Lower lobe of right lung (tissue), 2 donors: ENCODE results near the gene RHBDD1. TPM values are rescaled to one million over a fixed set of nuclear protein-coding genes. Genes with fewer than 3 reads are reported as not detected.

ENCODE experiments used
- ATAC-seq, 2 donors: fragments of 200-7000 bp; cut with Tn5 transposase; one replicate each; pipeline ENCODE4 v1.9.1; 2020 to 2022; ENCODE audit warnings: mild to moderate bottlenecking in 2 of 2, moderate library complexity in 2 of 2
- DNase-seq: peaks from one replicate; pipeline ENCODE4 v3.0.0-alpha.2; 2020
- H3K27ac ChIP-seq: fragments of 200-600 bp; one replicate; pipeline ENCODE4 v1.8.0; 2022
- H3K27me3 ChIP-seq: fragments of 200-600 bp; one replicate; pipeline ENCODE4 v1.8.0; 2022; ENCODE audit warnings: low read depth
- H3K36me3 ChIP-seq: fragments of 200-600 bp; one replicate; pipeline ENCODE4 v1.8.0; 2022; ENCODE audit warnings: mild to moderate bottlenecking
- H3K4me1 ChIP-seq: fragments of 200-600 bp; one replicate; pipeline ENCODE4 v1.8.0; 2022
- H3K4me3 ChIP-seq: fragments of 200-600 bp; one replicate; pipeline ENCODE4 v1.8.0; 2022; ENCODE audit warnings: mild to moderate bottlenecking
- H3K9me3 ChIP-seq: fragments of 200-600 bp; one replicate; pipeline ENCODE4 v1.8.0; 2022
- intact Hi-C: fragments of 100-400 bp; cut with DNase I; formaldehyde crosslinking; loops from one replicate; pipeline ENCODE4 v1.11.0; 2022
- total RNA-seq: library from RNA; stranded (reverse); fragmentation: NEBNext Ultra II Directional; extraction: Animal tissue kit (Norgen Biotek cat#: 25700); gene quantifications from one replicate; pipeline ENCODE4 v1.2.1, GENCODE V29; 2021
- TF ChIP-seq, protein P1 (sequence below): fragments of 200-600 bp; IDR thresholded peaks from one replicate; pipeline ENCODE4 v1.8.0; 2022; ENCODE audit warnings: antibody characterized with exemption, mild to moderate bottlenecking
- donor health status: DM: no; HTN: yes; CAD: no; lungs with severe emphysema.

Gene RHBDD1
- total RNA-seq, 1 donor from 2014 or later, result 42.2 TPM

DNA sequence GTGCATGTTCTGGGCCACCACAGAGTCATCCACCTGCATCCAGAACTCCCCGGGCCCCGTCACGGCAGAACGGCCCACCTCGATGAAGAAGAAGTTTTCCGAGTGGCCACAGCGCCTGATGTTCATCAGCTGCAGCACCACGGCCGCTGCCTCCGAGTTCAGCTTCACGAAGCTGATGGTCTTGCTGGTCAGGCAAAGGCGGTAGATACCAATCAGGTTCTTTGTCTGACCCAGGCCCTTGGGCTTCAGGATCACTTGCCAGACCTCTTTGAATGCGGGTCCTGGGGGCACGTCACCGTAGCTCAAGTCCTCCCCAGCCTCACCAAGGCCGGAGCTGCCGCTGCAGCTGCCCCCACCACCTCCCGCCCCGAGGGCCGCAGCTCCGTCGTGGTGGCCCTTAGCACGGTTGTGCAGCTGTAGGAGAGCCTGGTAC, 37.8 kb upstream of the RHBDD1 start:
- Histone ChIP-seq H3K4me3 (peak overlapping the region; percentile 77), H3K36me3 (no peaks in the 10 kb centered on the region), H3K27me3 (peaks cover 10% of the 10 kb centered on the region), H3K27ac (peak overlapping the region; percentile 76), H3K9me3 (no peaks in the 10 kb centered on the region), H3K4me1 (peaks cover 66% of the 10 kb centered on the region)
- ATAC-seq (no peak), DNase-seq (peak; percentile 45)
- intact Hi-C loops, result no loop called here
- TF ChIP-seq, protein P1, sequence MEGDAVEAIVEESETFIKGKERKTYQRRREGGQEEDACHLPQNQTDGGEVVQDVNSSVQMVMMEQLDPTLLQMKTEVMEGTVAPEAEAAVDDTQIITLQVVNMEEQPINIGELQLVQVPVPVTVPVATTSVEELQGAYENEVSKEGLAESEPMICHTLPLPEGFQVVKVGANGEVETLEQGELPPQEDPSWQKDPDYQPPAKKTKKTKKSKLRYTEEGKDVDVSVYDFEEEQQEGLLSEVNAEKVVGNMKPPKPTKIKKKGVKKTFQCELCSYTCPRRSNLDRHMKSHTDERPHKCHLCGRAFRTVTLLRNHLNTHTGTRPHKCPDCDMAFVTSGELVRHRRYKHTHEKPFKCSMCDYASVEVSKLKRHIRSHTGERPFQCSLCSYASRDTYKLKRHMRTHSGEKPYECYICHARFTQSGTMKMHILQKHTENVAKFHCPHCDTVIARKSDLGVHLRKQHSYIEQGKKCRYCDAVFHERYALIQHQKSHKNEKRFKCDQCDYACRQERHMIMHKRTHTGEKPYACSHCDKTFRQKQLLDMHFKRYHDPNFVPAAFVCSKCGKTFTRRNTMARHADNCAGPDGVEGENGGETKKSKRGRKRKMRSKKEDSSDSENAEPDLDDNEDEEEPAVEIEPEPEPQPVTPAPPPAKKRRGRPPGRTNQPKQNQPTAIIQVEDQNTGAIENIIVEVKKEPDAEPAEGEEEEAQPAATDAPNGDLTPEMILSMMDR, result no peak

DNA sequence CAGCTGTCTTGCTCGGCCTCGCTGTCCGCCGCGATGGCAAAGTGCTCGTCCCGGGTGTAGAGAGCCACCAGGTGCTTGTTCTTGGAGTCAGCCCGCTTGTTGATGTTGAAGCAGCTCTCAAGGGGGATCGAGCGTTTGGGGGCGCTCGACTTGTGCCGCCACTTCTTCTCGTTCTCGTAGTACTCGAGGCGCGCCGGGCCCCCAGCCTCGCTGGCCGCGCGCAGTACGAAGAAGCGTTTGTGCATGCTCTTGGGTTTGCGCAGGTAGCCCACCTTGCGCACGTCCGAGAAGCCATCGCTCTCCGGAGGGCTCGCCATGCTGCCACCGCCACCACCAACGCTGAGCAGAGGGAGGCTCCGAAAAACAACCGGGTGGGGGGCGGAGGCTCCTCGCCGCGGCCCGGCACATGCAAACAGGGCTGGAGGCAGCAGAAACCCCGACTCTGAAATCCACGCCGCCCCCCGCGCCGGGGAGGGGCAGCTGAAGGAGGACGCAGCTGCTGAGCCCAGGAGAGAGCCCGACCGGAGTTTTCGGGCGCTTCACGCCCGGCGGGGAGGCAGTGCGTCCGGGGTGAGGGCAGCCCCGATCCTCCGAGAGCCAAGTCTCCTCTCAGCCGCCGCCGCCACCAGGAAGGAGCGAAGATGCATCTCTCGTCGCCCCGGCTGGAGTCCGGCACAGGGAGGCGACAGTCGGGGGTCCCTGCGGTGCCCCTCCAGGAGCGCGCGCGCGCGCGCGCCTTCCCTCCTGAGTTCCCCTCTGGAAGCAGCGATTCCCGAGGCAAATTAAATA, 37.2 kb upstream of the RHBDD1 start:
- H3K4me1 ChIP-seq, result peaks cover 60% of the 10 kb centered on the region
- H3K4me3 ChIP-seq, result peak overlapping the region; percentile 77
- DNase-seq (peak; percentile 62), ATAC-seq (peak; percentile 17 to 18)
- H3K27me3 ChIP-seq, result peaks cover 10% of the 10 kb centered on the region
- intact Hi-C loops, result no loop called here
- peak overlapping the region; percentile 76 for H3K27ac ChIP-seq
- TF ChIP-seq, protein P1, result no peak
- H3K36me3 ChIP-seq, result no peaks in the 10 kb centered on the region
- H3K9me3 ChIP-seq, result no peaks in the 10 kb centered on the region

DNA sequence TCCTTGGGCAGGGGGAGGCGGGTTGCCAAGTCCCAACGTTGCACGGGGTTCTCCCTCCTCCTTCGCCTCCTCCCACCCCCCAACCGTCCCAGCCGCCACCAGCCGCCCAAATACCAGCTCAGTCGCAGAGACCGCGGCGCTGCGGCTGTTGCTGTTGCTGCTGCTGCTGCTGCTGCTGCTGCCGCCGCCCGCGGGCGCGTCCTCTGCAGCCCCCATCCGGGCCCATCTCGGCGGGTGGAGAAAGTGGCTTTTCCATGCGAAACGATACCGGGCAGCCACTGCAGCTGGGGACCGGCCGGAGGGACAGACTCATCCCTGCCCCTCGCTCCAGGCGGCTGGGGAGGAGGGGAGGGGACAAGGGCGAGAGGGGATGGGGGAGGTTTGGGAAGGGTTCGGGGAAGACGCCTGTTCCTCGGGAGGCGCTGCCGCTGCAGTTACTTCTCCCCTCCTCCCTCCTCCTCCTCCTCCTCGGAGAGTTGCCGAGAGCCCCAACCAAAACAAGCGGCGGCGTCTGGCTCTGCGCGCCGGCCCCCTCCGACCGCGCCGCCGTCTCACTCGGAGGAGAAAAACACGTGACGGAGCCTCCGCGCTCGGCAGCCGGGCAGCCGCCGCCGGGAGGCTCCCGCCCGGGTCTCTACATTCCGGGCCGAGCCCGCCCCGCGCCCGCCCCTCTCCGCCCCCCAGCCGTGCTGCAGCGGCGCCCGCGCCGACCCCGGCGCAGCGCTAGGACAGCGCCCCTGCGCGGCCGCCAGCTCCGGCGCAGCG, 36.5 kb upstream of the RHBDD1 start, which contains the start of gene IRS1:
TSS of gene IRS1 (minus strand) at position 610 of the 765 bp plus-strand sequence. CDS start 1,082 bp downstream, outside the sequence.
- TF ChIP-seq, protein P1, result no peak
- ATAC-seq, result peak; percentile 67 to 84
- Histone ChIP-seq H3K27me3 (peaks cover 10% of the 10 kb centered on the region), H3K4me3 (peak within 1 kb of the TSS; percentile 77), H3K9me3 (no peaks in the 10 kb centered on the region), H3K36me3 (no peaks in the 10 kb centered on the region), H3K4me1 (peaks cover 53% of the 10 kb centered on the region), H3K27ac (peak within 1 kb of the TSS; percentile 76)
- intact Hi-C loops, result no loop called here
- DNase-seq, result peak; percentile 73

DNA sequence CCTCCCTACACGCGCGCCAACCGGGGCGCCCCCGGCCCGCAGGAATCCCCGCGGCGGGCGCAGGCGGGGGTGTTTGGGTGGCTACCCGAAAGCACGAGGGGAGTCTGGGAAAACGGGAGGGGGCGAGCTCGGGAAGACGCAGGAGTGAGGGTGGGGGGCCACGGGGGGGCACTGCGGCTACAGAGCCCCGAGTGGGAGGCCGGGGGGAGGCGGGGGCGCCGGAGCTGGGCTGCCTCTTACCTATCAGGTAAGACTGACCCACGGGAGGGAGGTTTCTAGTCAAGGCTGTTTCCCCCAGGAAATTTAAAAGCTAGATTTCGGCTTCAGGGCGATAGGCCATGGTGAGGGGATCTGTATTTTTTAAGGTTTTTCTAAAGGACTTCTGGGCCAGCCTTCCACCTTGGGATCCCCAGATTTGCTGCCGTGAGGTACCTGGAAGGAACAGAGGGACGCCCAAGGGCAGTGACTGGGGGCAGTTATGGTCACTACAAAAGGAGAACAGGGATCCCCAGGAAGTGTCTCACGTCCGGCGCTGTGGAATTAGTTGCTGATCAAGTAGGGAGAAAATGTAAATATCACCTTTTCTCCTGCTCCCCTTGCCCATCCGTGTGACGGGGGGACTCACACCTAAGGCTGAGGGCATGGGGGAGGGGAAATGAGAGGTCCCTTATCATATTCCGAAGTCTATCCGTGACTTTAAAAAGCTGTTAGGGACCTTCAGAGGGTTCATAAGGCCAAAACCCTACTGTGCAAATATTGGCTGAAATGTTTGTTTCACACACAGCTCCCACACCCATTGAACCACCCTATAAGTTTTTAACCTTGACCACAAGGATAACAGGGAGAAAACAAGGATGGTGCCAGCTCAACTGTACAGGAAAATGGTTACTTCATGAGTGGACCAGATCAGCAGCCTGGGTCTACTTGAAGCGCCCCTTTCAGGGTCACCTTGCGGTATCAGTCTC, 35.6 kb upstream of the RHBDD1 start:
- no peaks in the 10 kb centered on the region for H3K9me3 ChIP-seq
- intact Hi-C loops, result loop anchor here (5.0 kb wide), 1 partner anchor 913 kb away; no protein-coding TSS in a partner anchor
- peaks cover 10% of the 10 kb centered on the region for H3K27me3 ChIP-seq
- H3K27ac ChIP-seq, result peak overlapping the region; percentile 76
- peak; percentile 57 for DNase-seq
- H3K4me1 ChIP-seq, result peaks cover 48% of the 10 kb centered on the region
- no peak for ATAC-seq
- TF ChIP-seq, protein P1, result peak; percentile 24
- H3K36me3 ChIP-seq, result no peaks in the 10 kb centered on the region
- peak overlapping the region; percentile 77 for H3K4me3 ChIP-seq
